Endodermal cell (in vitro differentiated cells): Measurements from ENCODE around the gene KCNQ1. TPM values are rescaled to one million over a fixed set of nuclear protein-coding genes. Genes with fewer than 3 reads are reported as not detected.
A peak's percentile ranks its signal among the peaks of the same experiment; 100 is the strongest.

Source experiments
- DNase-seq: peaks from one replicate; pipeline ENCODE4 v3.0.0-alpha.2; 2017
- H3K27ac ChIP-seq: 2 replicates; pipeline ENCODE4 v1.5.1; 2013; ENCODE audit warnings: mild to moderate bottlenecking, low read depth, low read length, moderate library complexity
- H3K27me3 ChIP-seq: 2 replicates; pipeline ENCODE4 v1.6.1; 2013; ENCODE audit warnings: mild to moderate bottlenecking, low read length, moderate library complexity; ENCODE audit not compliant: insufficient read depth, control insufficient read depth, poor library complexity, severe bottlenecking
- H3K36me3 ChIP-seq: 2 replicates; pipeline ENCODE4 v1.7.0; 2013; ENCODE audit warnings: mild to moderate bottlenecking, low read length, moderate library complexity; ENCODE audit not compliant: control insufficient read depth, insufficient read depth
- H3K4me1 ChIP-seq: one replicate; pipeline ENCODE4 v1.7.0; 2013; ENCODE audit warnings: low read length; ENCODE audit not compliant: control insufficient read depth, insufficient read depth
- H3K4me3 ChIP-seq: 2 replicates; pipeline ENCODE4 v1.5.1; 2013; ENCODE audit warnings: mild to moderate bottlenecking, low read length, moderate library complexity
- H3K9ac ChIP-seq: 2 replicates; pipeline ENCODE4 v1.6.1; 2013; ENCODE audit warnings: mild to moderate bottlenecking, low read length, moderate library complexity; ENCODE audit not compliant: poor library complexity, severe bottlenecking; ENCODE audit errors: extremely low read depth
- H3K9me3 ChIP-seq: 2 replicates; pipeline ENCODE4 v1.6.1; 2013; ENCODE audit warnings: mild to moderate bottlenecking, low read length, moderate library complexity; ENCODE audit not compliant: control insufficient read depth
- H3K27ac Mint-ChIP-seq: 2 replicates; pipeline ENCODE4 v1.8.0; 2020; ENCODE audit warnings: mixed read lengths
- H3K27me3 Mint-ChIP-seq: 2 replicates; pipeline ENCODE4 v1.8.0; 2021; ENCODE audit warnings: mild to moderate bottlenecking, mixed read lengths; ENCODE audit not compliant: insufficient read depth
- H3K36me3 Mint-ChIP-seq: 2 replicates; pipeline ENCODE4 v1.8.0; 2020; ENCODE audit warnings: low read depth, mixed read lengths
- H3K4me1 Mint-ChIP-seq: 2 replicates; pipeline ENCODE4 v1.8.0; 2020; ENCODE audit warnings: mixed read lengths
- H3K4me3 Mint-ChIP-seq: 2 replicates; pipeline ENCODE4 v1.8.0; 2020; ENCODE audit warnings: mild to moderate bottlenecking, moderate library complexity, mixed read lengths
- H3K9me3 Mint-ChIP-seq: 2 replicates; pipeline ENCODE4 v1.8.0; 2020; ENCODE audit warnings: mild to moderate bottlenecking, mixed read lengths
- whole genome bisulfite sequencing, 2 experiments: methylation state at CpG; one replicate each; pipeline versions ENCODE4 v1.1.5 to v1.1.7; 2013; ENCODE audit warnings: missing lambda C conversion rate in 2 of 2, mixed read lengths in 1 of 2; ENCODE audit not compliant: insufficient coverage in 1 of 2, insufficient read length in 1 of 2; 5-methylcytosine and 5-hydroxymethylcytosine counted together
- total RNA-seq, 2 donors: library from RNA; stranded (reverse); fragmentation: NEBNext Ultra II Directional in 1 of 2; extraction: Animal tissue kit (Norgen Biotek cat#: 25700) in 1 of 2; gene quantifications; 2 replicates in 1 of 2; 3 replicates in 1 of 2; pipeline ENCODE4 v1.2.1, GENCODE V29; 2021
- TF ChIP-seq, protein P1 (sequence below): fragments of 200-600 bp; sonication (generic); conservative IDR thresholded peaks from 2 replicates; pipeline ENCODE4 v1.5.0; 2021; ENCODE audit warnings: antibody characterized with exemption, mild to moderate bottlenecking

Gene KCNQ1
- total RNA-seq, 2 donors from 2014 or later: 1.8 to 3.5 TPM

DNA sequence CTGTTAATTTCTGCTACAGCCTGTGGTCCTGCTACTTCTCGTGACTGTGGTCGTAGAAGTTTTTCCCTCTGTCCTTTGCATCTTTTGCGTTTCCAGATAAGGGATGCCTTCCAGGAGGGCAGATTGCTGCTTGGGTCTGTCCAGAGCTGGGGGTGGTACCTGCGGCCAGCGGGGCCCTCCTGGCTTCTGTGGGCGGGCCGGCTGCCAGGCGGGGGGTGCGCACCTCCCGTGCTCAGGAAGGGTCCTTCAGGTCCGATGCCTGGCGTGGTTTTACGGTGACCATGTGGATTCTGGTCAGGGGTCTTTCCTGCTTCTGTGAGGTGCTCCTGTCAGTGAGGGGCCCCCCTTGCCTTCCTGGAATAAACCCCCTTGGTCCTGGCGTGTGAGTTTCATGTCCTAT, 84.8 kb downstream of the KCNQ1 start:
- Histone ChIP-seq H3K27ac (no peak overlapping the region), H3K4me3 (no peak overlapping the region), H3K27me3 (no peaks in the 10 kb centered on the region), H3K9me3 (no peaks in the 10 kb centered on the region), H3K36me3 (no peaks in the 10 kb centered on the region), H3K4me1 (peaks cover 10% of the 10 kb centered on the region), H3K9ac (no peak overlapping the region)
- Mint-ChIP-seq H3K4me3 (no peak overlapping the region), H3K36me3 (no peaks in the 10 kb centered on the region), H3K4me1 (peaks cover 11% of the 10 kb centered on the region), H3K27me3 (peaks cover 26% of the 10 kb centered on the region), H3K27ac (no peak overlapping the region), H3K9me3 (no peaks in the 10 kb centered on the region)
- TF ChIP-seq, protein P1, sequence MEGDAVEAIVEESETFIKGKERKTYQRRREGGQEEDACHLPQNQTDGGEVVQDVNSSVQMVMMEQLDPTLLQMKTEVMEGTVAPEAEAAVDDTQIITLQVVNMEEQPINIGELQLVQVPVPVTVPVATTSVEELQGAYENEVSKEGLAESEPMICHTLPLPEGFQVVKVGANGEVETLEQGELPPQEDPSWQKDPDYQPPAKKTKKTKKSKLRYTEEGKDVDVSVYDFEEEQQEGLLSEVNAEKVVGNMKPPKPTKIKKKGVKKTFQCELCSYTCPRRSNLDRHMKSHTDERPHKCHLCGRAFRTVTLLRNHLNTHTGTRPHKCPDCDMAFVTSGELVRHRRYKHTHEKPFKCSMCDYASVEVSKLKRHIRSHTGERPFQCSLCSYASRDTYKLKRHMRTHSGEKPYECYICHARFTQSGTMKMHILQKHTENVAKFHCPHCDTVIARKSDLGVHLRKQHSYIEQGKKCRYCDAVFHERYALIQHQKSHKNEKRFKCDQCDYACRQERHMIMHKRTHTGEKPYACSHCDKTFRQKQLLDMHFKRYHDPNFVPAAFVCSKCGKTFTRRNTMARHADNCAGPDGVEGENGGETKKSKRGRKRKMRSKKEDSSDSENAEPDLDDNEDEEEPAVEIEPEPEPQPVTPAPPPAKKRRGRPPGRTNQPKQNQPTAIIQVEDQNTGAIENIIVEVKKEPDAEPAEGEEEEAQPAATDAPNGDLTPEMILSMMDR: no peak
- WGBS, 2 experiments: 91 to 94% methylated on average over 11 to 14 of the region's 14 CpGs
- peak; percentile 24 for DNase-seq

DNA sequence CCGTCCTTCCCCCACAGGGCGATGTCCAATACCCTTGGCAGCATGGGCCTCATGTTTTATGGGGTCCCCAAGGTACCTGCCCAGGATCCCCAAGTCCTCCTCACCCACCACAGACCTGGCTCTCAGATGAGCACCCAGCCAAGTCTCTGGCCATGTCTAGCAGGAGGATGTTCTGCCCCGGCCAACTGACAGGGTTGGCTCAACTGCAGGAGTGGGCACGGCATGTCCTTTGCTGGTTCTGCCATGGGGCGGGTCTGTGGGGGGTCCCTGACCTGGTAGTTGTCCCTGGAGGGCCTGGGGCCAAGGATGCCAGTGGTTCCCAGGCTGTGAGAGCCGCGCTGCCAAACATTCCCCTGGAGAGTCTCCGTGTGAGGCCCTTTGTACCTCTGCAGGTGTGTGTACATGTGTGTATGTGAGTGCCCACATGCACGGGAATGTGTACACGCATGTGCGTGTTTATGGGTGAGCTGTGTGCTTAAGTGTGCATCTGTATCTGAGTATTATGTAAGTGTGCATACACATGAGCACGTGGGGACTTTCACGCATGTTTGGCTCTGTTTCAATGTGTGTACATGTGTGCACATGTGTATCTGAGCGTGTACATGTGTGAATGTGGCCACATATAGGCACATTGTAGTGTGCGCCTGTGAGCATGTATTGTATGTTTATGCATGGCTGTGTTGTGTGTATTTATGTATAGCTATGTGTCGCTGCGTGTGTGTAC, 85.5 kb downstream of the KCNQ1 start:
- peaks cover 10% of the 10 kb centered on the region for H3K4me1 ChIP-seq
- Mint-ChIP-seq H3K27ac (no peak overlapping the region), H3K4me3 (no peak overlapping the region), H3K27me3 (peaks cover 27% of the 10 kb centered on the region), H3K4me1 (peaks cover 11% of the 10 kb centered on the region), H3K36me3 (no peaks in the 10 kb centered on the region), H3K9me3 (no peaks in the 10 kb centered on the region)
- H3K36me3 ChIP-seq: no peaks in the 10 kb centered on the region
- peak; percentile 30 for DNase-seq
- TF ChIP-seq, protein P1: no peak
- H3K9ac ChIP-seq: no peak overlapping the region
- H3K27me3 ChIP-seq: no peaks in the 10 kb centered on the region
- 86 to 93% methylated on average over 8 to 17 of the region's 17 CpGs for WGBS, 2 experiments
- no peaks in the 10 kb centered on the region for H3K9me3 ChIP-seq
- no peak overlapping the region for H3K27ac ChIP-seq
- no peak overlapping the region for H3K4me3 ChIP-seq

DNA sequence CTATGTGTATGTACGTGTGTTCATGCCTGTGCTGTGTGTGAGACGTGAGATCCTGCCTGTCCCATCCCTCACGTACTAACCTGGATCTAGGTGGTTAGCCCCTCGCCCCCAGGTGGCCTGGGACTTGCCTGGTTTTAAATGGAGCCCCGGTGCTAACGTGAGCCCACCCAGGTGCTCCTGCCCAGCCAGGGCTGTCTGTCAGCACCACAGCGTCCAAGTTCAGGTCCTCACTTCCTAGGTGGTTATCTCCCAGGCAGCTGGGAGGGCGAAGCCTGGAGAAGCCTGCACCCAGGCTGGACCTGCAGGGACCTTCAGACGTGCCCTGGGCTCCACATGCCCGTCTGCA, 86.0 kb downstream of the KCNQ1 start:
- peaks cover 10% of the 10 kb centered on the region for H3K4me1 ChIP-seq
- Mint-ChIP-seq H3K27me3 (peaks cover 27% of the 10 kb centered on the region), H3K27ac (no peak overlapping the region), H3K9me3 (no peaks in the 10 kb centered on the region), H3K4me1 (peaks cover 11% of the 10 kb centered on the region), H3K4me3 (no peak overlapping the region), H3K36me3 (no peaks in the 10 kb centered on the region)
- TF ChIP-seq, protein P1: no peak
- no peaks in the 10 kb centered on the region for H3K36me3 ChIP-seq
- H3K27me3 ChIP-seq: no peaks in the 10 kb centered on the region
- no peaks in the 10 kb centered on the region for H3K9me3 ChIP-seq
- WGBS, 2 experiments: 90 to 97% methylated on average over 8 to 10 of the region's 10 CpGs
- DNase-seq: peak; percentile 21
- H3K4me3 ChIP-seq: no peak overlapping the region
- H3K9ac ChIP-seq: no peak overlapping the region
- H3K27ac ChIP-seq: no peak overlapping the region
